Mucosa of descending colon (tissue), 3 donors: ENCODE data around the gene MLLT10. TPM values are rescaled to one million over a fixed set of nuclear protein-coding genes. Genes with fewer than 3 reads are reported as not detected.
"Not testable (repeated sequence)": the region's sequence is repeated elsewhere in the genome, so short reads cannot be mapped to it uniquely, and the experiment has no call there.

Experiments used
- ATAC-seq: fragments of 200-7000 bp; cut with Tn5 transposase; one replicate; pipeline ENCODE4 v1.9.1; 2020; ENCODE audit warnings: mild to moderate bottlenecking, moderate library complexity
- DNase-seq, 3 donors: peaks; one replicate each; pipeline ENCODE4 v3.0.0-alpha.2; 2020
- H3K36me3 ChIP-seq: fragments of 200-600 bp; one replicate; pipeline ENCODE4 v1.8.0; 2021; ENCODE audit warnings: low read depth, mild to moderate bottlenecking
- H3K4me1 ChIP-seq: fragments of 200-600 bp; one replicate; pipeline ENCODE4 v1.8.0; 2021; ENCODE audit warnings: low read depth, mild to moderate bottlenecking
- H3K4me3 ChIP-seq: fragments of 200-600 bp; one replicate; pipeline ENCODE4 v1.8.0; 2021; ENCODE audit warnings: mild to moderate bottlenecking
- H3K9me3 ChIP-seq: fragments of 200-600 bp; one replicate; pipeline ENCODE4 v1.8.0; 2021; ENCODE audit warnings: mild to moderate bottlenecking
- CTCF ChIP-seq: fragments of 200-600 bp; IDR thresholded peaks from one replicate; pipeline ENCODE4 v1.8.0; 2022; ENCODE audit warnings: antibody characterized with exemption, mild to moderate bottlenecking
- intact Hi-C, 2 donors: fragments of 100-400 bp; cut with DNase I in 1 of 2; cut with micrococcal nuclease in 1 of 2; formaldehyde crosslinking; loops; one replicate each; pipeline versions ENCODE4 v1.11.0 to v1.11.1; 2022; cut with DNase I, micrococcal nuclease
- total RNA-seq, 3 donors: library from RNA; stranded (reverse); fragmentation: NEBNext Ultra II Directional in 2 of 3; extraction: Animal tissue kit (Norgen Biotek cat#: 25700) in 2 of 3; gene quantifications; one replicate each; pipeline versions ENCODE4 v1.2.1 to v1.2.4, GENCODE V29; 2021 to 2023
- donor health status: DM: no; HTN: no; CAD: no; lungs with moderate emphysema.
- donor health status: DM: no; HTN: no; CAD: no.
- donor health status: DM: no; HTN: yes; CAD: no.

Gene MLLT10
- total RNA-seq, 3 donors from 2014 or later = 29.6 to 43.1 (median 35.8) TPM

- peaks cover 6% of the 10 kb centered on the region for H3K4me1 ChIP-seq
- no peak overlapping the region for H3K4me3 ChIP-seq
- H3K9me3 ChIP-seq = no peaks in the 10 kb centered on the region
- no peak for ATAC-seq
- H3K36me3 ChIP-seq = no peaks in the 10 kb centered on the region
- intact Hi-C loops = no loop called here
- DNase-seq = no peak
- TF ChIP-seq CTCF = no peak
Observed at GRCh38 chr10:21623291-21623690, 89.3 kb downstream of the MLLT10 start.

- H3K4me3 ChIP-seq, ATAC-seq, H3K9me3 ChIP-seq, intact Hi-C loops, H3K4me1 ChIP-seq, DNase-seq, H3K36me3 ChIP-seq: not testable (repeated sequence)
Observed at GRCh38 chr10:21624421-21624820, 90.4 kb downstream of the MLLT10 start.

GRCh38 chr10:21624951-21625350, 90.9 kb downstream of the MLLT10 start:
- H3K4me3 ChIP-seq = no peak overlapping the region
- DNase-seq (no peak), ATAC-seq (no peak)
- no peaks in the 10 kb centered on the region for H3K9me3 ChIP-seq
- H3K4me1 ChIP-seq = peaks cover 6% of the 10 kb centered on the region
- intact Hi-C loops = no loop called here
- TF ChIP-seq CTCF = no peak
- H3K36me3 ChIP-seq = no peaks in the 10 kb centered on the region

GRCh38 chr10:21625623-21626229, 91.7 kb downstream of the MLLT10 start:
- no peaks in the 10 kb centered on the region for H3K9me3 ChIP-seq

GRCh38 chr10:21626457-21627161, 92.6 kb downstream of the MLLT10 start:
- DNase-seq (no peak), ATAC-seq (no peak)
- intact Hi-C loops = no loop called here
- no peaks in the 10 kb centered on the region for H3K9me3 ChIP-seq
- no peaks in the 10 kb centered on the region for H3K36me3 ChIP-seq
- no peak for TF ChIP-seq CTCF
- H3K4me3 ChIP-seq = no peak overlapping the region
- H3K4me1 ChIP-seq = peaks cover 6% of the 10 kb centered on the region

More at GRCh38 chr10:21625623-21626229, 91.7 kb downstream of the MLLT10 start:
- Histone ChIP-seq H3K4me3 (no peak overlapping the region), H3K36me3 (no peaks in the 10 kb centered on the region), H3K4me1 (peaks cover 6% of the 10 kb centered on the region)
- TF ChIP-seq CTCF = no peak
- intact Hi-C loops = no loop called here
- ATAC-seq = no peak
- DNase-seq = no peak

- Histone ChIP-seq H3K9me3 (no peaks in the 10 kb centered on the region), H3K4me1 (peaks cover 6% of the 10 kb centered on the region), H3K4me3 (no peak overlapping the region), H3K36me3 (no peaks in the 10 kb centered on the region)
- TF ChIP-seq CTCF = no peak
- no peak for ATAC-seq
- intact Hi-C loops = no loop called here
- no peak for DNase-seq
Observed at GRCh38 chr10:21627331-21627730, 93.3 kb downstream of the MLLT10 start.
